ENCODE results near the gene KLC1.

- no peak for TF ChIP-seq CTCF (IDR thresholded peaks at IDR 0.05)
- TF ChIP-seq EP300 (IDR thresholded peaks at IDR 0.05) = no peak
- no peak for TF ChIP-seq POLR2A (IDR thresholded peaks at IDR 0.05)
Observed at GRCh38 chr14:103713304-103714062, 84.5 kb downstream of the KLC1 start.

Data from sigmoid colon (tissue), 4 donors.